GM19240 (cell line): ENCODE measurements around the gene KCNA5.
A peak's percentile ranks its signal among the peaks of the same experiment; 100 is the strongest.

ENCODE experiments used
- DNase-seq: peaks from one replicate; pipeline ENCODE4 v3.0.0; 2011; ENCODE audit warnings: low spot score; ENCODE audit not compliant: insufficient read length

KCNA5 gene

DNA sequence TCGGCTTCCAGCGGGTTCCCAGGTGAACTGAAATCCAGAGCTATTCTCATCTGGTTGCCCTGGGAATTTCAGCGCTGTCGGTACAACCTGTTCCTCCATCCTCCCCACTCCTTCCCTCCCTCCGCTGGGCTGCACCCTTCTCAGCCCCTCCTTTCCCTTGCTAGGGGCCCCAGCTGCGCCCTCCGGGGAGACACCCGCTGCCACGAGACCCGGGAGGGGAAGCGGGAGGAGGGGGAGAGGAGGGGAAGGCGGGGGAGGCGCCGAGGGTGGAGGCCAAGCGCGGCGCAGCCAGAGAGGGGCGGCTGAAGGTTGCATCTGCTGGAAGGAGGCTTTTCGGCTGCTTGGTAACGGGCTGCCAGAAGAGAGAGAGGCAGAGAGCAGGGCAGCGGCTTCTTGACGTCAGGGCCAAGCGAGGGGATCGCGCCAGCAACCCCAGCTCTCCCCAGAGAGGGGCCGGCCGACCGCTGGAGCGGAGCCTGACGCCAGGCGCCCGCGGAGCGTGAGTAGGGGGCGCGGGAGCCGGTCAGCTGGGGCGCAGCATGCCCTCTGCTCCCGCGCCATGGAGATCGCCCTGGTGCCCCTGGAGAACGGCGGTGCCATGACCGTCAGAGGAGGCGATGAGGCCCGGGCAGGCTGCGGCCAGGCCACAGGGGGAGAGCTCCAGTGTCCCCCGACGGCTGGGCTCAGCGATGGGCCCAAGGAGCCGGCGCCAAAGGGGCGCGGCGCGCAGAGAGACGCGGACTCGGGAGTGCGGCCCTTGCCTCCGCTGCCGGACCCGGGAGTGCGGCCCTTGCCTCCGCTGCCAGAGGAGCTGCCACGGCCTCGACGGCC, at the start of gene KCNA5:
Gene KCNA5, plus strand, starts transcription at position 291 of the 831 bp plus-strand sequence. Its CDS starts 269 bp downstream, at position 560.
- DNase-seq = no peak

DNA sequence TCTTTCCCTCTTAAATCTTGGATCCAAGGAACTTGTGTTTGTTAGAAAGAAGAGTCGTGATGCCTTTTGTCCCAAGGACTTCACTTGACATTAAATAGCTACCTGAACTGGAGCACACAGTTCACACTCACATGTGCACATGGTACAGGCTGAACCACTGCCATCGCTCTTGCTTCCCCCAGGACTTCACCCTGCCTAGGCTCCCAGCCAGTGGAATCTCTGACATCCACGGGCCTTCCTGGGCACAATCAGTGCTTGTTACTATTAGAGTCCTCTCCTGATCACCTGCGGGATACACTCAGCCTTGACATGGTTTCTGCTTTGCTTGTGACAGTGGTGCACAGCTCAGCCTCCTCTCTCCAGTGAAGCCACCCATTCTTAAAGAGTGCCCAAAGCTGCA, 49.1 kb upstream of the KCNA5 start:
- DNase-seq = no peak

DNA sequence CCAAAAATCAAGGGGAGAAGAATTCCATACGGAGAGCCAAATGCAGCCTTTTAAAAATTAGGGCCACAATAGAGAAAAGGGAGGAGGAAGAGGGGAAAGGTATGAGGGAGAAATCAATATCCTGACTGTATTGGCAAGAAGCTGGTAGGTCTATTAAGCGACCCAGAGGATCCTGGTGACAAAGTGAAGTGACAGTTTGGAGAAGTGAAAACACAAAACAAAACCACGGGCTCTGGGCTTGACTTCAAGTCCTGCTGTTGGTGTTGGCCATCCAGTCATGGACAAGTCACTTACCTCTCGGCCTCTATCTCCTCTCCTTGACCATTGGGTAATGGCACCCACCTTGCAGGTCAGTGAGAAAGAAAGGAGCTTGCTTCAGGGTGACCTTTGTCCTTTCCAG, 47.0 kb upstream of the KCNA5 start:
- DNase-seq = no peak

DNA sequence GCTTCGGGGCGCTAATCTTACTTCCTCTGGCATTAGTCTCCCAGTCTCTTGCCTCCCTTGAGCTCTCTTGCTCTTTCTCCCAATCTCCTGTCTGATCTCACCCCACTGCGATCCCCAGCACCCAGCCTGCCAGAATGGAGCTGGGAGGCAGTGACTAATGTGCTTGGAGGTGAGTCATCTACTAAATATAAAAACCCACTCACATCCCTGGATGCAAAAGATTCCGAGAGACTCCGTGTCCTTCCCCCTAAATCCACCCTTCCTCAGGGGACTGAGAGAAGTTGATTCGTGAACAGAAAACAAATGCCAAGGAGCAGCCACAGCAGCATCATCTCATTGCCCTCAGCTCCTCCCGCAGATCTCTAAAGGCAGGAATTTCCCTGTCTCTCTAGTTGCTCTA, 45.7 kb upstream of the KCNA5 start:
- DNase-seq = no peak

DNA sequence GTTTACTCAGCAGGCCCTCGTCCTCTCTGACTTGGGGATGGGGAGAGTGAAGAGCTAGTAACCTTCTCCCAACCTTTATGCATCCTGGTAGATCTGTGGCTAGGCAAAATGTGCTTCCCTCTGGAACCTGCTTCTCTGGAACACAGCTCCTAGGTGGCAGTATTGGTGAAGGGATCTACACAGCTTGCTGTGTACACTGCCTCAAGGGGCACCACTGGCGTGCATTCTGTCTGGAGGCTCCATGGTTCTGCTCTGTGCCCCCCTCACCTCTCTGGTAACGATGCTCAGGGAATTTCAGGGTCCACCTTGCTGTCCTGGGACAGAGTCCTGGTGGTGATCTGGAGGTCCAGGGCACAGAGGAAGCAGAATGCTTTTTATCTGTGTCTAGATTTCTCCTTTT, 43.5 kb upstream of the KCNA5 start:
- DNase-seq = no peak

DNA sequence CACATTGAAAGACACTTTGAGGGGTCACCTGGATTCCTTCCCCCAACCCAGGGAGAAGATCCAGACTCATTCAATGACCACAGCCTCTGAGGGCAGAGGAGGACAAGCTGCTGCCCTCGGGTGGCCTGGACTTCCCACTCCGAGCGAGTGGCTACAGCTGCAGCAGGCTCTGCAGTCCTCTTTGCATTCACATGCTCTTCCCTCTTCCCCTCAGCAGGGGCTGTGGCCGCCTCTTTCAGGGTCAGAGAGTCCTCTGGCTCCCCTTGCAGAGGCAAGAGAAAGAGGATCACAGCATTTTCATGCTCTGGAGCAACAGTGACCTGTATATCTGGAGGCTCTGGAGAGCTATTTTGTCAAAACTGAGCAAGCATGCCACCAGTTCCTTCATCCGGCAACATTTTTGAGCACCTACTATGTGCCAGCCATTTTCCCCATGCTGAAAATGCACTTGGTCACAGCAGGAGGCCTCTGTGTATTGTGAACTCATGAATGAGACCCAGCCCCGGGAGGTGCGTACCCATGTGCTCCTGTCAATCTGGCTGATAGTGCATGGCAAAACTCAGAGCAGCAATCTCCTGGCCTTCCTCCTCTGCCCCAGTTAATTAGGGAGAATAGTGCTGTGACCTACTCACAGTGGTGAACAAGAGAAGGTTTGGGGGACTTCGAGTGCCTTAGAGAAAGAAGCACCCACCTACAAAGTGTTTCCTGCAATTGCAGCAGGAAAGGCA, 42.9 kb upstream of the KCNA5 start:
- no peak for DNase-seq

DNA sequence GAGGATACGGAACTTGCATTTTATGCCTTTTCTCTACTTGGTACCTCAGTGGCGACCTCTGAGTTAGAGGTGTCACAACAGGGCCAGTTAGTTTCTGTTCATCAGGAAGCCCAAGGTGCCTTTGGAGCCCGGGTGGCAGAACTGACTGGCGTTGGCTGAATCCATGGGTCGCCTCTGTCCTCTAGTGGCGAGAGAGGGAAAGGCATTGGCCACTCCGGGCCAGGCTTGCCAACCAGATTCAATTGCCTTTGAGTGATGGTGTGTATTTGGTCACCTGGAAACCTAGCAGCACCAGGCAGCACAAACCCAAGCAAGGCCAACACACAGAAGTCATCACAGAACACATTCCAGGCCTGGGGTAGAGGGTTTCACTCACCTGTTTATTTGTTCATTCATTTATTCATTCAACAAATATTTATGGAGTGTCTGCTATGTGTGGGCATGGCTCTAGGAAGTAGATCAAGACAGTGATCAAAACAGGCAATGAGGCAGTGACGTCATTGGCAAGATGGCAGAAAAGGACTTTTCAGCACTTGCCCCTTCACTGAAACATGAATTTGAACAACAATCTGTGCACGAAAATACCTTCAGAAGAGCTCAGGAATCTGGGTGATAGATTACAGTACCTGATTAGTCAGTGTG, 40.5 kb upstream of the KCNA5 start:
- DNase-seq = peak; percentile 66

DNA sequence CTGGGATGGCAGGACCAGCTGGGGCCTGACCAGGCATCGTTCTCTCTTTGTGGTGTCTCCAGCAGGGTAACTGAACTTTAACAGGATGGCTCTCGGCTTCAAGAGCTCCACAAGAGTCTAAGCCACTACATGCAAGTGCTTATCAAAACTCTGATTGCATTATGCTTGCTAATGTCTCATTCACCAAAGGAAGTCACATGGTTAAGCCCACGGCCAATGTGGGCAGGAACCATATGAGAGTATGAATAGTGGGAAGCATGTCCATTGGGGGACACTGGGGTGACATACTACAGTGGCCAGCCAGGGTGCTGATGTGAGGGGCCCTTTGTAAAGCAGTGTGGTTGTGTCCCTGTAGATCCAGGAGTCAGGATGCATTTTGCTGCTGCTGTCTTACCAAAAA, 35.0 kb upstream of the KCNA5 start:
- DNase-seq = no peak

DNA sequence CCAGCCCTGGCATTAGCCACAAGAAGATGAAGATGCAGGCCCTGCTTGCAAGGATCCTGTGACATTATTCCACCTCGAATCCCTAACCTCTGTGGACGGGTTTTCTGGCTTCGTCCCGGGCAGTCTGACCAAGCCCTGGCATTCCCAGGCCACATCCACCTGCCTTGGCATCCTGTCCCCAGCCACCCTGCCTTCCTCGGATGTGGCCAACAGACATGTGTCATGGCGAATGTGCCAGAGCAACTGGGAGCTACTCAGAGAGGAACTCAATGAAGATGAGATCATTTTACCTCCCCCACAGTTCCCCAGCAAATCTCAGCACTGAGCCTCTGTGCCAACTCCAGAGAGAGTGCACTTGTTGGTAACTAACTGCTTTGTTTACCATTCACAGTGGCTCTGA, 33.5 kb upstream of the KCNA5 start:
- no peak for DNase-seq

DNA sequence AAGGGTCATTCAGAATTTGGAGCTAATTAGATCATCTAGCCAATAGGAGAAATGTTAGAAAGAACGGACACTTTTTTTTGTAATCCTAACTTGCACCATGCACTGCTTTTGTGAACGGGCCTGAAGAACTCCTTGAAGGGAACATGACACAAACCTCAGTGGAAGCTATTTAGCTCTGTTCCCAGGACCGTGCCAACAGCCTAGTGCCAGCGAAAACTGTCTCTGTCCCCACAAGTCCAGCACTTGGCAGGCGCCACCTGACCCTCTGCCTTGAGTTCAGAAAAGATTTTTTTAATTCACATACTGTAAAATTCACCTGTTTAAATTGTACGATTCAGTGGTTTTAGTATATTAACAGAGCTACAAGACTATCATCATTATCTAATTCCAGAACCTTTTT, 31.3 kb upstream of the KCNA5 start:
- DNase-seq = no peak

DNA sequence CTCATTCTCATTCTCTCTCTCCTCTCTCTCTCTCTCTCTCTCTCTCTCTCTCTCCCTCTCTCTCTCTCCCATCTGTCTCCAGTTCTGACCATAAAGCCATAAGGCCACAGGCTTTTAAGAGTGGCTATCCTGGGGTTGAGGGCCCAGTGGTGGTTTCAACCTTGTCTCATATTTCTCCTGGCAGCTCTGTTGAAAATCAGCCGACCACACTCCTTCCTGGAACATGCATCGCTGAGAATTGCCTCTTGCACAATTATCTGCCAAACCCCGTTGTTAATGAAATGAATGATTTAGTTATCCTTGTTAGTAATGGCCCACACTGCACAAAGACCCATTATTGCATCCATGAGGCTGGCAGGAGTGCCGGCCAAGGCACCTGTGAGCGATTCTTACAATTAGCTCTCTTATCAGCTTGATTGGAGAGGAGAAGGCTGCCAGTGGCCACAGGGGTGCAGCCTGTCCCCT, 30.4 kb upstream of the KCNA5 start:
- no peak for DNase-seq

DNA sequence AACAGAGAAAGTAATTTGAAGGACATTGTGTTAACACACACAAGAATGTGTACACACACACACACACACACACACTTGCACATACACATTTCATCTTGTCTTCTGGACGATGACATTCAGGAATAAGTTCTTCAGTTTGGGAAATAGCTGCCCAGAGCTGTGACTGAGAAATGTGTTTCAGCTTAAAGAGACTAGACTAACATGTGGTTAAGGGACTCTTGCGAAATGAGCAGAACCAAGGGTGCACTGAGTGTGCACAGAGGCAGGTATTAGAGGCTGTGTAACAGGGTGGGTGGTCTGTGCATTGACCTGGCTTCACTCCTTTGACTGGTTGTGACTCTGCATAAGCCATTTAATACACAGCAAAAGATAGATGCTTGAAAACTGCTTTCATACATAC, 29.4 kb upstream of the KCNA5 start:
- no peak for DNase-seq

DNA sequence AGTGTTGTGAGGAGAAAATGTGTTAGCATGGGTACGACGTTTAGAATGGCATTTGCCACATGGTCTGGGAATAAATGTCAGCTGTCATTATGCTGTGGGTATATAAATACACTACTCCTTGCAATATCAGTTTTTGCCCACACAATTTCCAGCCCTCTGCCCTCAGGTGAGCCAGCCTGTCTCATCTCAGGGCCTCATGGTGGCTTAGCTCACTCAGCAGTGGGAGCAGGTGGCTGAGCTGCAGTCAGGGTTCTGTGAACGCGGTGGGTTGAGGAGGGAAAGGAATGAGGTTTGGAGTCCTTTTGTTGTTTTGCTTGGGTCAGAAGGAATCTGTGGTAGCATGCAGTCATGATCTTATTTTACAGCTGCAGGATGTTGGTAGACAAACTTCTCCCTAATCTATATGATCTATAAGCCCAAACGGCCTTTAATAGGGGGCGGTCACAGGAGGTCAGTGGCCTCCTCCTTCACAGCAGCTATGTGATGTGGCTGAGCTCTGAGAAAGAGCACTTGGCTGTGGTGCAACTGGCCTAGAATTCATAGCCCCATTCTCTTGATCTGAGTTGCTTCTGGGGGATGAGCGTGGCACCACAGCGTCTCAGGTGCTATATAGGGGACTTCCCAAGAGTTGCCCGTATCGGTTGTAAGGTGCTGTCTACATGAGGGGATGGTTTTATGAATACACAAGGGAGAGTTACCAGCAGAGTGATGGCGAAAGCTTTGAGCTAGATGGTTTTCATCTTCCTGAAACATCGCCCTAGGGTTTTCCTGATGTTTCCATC, 27.8 kb upstream of the KCNA5 start:
- no peak for DNase-seq

DNA sequence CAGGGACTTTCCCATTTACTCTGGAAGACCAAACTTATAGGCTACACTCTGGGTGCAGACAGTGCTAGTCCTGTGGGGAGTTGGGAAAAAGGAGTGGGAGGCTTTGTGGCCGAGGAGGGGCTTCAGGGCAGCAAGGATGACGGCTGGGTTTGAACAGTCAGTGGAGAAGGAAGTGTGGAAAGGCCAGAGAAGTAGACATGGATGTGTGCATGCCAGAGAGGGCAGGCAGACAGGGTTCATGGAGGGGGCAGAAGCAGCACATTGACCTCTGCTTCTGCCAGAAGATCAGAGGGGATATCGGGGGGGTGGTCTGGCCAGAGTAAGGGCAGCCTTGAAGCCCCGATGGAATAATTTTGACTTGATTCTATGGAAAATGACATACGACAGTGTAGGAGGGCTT, 27.2 kb upstream of the KCNA5 start:
- no peak for DNase-seq

DNA sequence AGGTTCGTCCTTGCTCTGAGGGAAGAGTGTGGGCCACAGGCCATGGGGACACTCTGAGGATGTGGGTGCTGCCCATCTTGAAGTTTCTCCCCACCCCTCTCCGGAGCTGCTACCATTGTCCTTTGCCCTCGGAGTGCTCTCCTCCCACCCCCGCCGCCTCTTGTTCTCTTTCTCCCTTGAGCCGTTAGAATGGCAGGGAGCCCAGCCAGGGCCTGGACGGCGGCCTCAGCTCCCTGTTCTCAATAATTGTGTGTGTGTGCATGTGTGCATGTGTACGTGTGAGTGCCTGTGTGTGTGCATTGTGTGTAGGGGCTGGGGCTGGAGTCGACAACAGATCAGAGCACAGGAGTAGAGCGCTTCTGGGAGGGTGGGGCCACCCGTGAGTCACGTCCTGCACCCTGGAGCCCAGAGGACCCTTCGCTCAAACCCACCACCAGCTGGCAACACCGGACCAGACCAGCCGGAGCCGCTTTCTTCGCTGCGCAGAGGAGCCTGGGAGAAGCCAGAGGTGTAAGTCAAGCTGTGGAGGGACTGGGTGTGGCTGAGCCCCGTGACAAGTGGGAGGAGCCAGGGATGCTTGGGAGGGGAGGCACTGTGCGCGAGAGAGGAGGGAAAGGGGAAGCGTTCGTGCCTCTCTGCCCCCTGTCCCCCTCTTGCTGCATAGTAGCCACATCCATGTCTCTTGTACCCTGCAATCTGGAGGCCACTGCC, 25.9 kb upstream of the KCNA5 start:
- no peak for DNase-seq

DNA sequence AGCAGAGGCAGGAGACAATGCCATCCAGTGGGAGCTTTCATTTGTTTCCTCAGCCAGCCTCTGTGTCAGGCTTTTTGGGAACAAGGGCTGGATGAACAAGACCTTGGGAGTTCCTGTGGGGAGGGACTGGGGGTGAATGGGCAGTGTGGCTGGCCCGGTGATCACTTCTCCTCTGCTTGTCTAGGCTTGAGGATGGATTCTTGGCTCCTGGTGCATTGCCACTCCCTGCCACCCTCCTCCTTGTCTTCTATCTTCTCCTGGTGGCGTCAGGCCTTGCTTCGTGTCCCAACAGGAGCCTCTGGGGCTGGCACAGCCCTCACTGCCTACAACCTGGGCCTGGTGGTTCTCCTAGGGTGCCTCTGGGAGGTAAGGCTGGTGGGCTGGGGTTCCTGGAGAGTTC, 25.0 kb upstream of the KCNA5 start:
- DNase-seq = no peak

DNA sequence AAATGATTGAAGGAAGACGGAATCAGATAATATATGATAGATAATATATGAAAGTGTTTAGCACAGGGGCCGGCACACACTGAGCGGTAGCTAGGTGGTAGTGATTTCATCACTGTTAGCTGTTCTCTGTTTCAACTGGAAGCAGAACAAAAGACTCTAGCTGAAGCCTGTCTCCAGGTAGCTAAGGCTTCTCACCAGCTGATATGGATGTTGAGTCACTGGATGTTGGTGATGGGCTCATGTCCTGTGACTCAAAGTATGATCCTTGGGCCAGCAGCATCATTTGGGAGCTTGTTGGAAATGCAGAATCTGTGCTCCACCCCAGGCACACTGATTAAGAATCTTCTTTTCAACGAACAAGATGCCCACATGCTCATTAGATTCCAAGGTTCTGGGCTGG, 21.7 kb upstream of the KCNA5 start:
- DNase-seq = no peak

DNA sequence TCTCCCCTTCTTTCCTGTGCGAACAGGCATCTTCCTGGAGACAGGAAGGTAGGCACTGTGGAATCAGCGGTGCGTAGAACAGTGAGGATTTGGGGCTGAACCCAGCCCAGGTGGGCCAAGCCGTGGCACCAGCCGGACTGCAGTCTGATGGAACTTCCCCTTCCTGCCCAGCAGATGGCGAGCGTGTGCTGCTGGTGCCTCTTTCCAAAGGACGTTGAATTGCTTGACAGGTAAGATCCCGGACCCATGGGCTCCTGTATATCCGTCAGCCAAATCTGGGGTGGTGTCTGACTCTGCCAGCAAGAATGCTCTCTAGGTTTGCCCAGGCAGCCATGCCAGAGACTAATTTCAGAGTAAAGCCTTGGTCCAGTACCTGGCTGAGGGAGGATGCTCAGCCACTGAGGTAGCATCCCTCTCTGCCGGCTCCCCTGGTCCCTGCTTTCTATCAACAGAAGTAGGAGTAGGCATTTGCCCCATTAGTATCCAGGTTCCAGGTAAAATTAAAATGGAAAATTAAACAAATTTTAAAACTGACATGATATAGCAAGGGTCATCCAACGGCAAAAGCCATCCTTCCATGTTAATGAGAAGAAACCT, 21.1 kb upstream of the KCNA5 start:
- peak; percentile 86 for DNase-seq

DNA sequence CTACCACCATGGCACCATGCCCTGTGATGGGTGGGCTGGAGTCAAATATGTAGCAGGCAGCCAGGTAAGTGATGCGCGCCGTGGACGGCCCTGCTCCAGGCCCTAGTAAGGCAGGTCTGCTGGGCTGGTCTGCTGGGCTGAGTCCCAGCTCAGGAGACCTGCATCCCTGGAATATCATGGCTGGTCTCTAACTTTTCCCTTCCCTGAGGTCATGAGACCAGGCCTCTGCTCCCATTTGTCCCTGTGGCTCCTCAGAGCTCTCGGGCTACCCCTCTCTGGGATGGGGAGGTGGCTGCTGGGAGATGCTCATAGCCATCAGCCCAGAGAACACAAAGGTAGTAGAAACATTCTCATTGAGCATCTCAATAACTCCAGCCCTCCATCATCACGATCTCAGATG, 19.8 kb upstream of the KCNA5 start:
- DNase-seq = no peak

DNA sequence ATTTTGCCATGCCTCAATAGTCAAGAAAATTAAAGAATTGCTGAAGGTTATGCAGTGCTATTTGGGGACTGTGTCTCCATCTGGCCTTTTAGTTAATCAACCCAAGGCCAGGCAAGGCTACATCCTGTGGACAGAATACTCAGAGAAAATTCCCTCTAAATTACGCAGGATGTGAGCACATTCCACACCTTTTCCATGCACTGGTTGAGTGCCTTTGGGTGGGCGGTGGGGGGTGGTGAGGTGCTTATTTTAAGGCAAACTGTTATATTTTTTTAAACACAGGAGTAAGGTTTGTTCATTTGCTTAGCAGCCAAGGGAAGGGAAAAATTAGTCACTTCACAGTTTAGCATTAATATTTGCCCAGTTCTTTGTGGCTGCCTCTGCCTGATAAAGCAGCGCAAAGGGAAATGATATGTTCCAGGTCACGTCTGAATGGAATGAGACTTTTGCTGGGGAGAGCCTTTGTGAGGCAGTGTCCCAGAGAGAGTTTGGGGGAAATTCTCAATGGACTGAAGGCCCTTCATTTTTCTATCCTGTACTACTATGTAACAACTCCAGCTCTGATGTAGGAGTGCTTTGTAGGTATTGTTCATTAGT, 17.2 kb upstream of the KCNA5 start:
- no peak for DNase-seq
